ENCODE data around the gene C1QTNF8. TPM values are rescaled to one million over a fixed set of nuclear protein-coding genes. Genes with fewer than 3 reads are reported as not detected.

The C1QTNF8 gene
- total and polyA plus RNA-seq, 2 of the 13 experiments (the other 11 are each of a cell fraction or from before 2014, with no cell fraction given): 0.09 TPM; not detected in 1

DNA sequence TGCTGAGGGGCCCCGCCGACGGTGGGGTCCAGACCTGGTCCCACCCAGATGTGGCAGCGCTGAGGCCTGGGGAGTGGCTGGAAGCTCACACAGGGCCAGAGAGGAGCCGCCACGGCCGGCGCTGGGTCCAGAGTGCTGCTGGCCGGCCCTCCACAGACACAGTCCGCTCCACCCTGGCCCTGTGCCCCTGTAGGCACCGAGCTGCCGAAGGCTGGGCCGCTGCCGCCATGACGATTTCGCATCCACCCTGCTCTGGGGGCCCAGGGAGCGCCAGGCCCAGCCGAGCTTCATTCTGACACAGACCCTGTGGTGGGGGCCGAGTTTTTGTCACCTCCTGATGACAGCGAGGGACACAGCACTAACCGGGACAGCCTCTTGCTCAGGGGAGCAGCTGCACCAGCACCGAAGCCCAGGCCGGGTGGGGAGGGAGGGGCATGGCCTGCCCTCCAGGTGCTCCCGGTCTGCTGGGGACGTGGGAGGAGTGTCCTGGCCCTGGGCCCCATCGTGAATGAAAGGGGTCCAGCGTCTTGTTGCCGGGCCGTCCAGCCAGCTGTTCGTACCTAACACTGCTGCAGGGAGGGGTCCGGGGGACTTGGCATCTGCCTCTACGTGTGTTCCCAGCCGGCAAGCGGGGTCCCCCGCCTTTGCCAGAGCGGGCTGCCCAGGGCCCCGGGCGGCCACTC lies 50.6 kb downstream of the C1QTNF8 start:
- 0 out of 2 replicates have a peak, but pooled peaks have one; percentile 10 for TF ChIP-seq MTF2 (CRISPR knock-in tag; IDR thresholded peaks at IDR 0.05; ENCODE audit: borderline replicate concordance)
- TF ChIP-seq, protein P1, sequence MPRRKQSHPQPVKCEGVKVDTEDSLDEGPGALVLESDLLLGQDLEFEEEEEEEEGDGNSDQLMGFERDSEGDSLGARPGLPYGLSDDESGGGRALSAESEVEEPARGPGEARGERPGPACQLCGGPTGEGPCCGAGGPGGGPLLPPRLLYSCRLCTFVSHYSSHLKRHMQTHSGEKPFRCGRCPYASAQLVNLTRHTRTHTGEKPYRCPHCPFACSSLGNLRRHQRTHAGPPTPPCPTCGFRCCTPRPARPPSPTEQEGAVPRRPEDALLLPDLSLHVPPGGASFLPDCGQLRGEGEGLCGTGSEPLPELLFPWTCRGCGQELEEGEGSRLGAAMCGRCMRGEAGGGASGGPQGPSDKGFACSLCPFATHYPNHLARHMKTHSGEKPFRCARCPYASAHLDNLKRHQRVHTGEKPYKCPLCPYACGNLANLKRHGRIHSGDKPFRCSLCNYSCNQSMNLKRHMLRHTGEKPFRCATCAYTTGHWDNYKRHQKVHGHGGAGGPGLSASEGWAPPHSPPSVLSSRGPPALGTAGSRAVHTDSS (CRISPR knock-in tag; conservative IDR thresholded peaks at IDR 0.05): no peak
- intact Hi-C loops (cut with micrococcal nuclease; ENCODE audit: unreplicated experiment) (no loop called here), in situ Hi-C loops (cut with HindIII; ENCODE audit: extremely low pct_ligation_motif_present, low pct_unique_long_range_greater_than_20kb) (no loop called here)
- Histone ChIP-seq H3K27ac (ENCODE audit: extremely low read length, insufficient read depth, low read length) (no peak overlapping the region), H3K79me2 (ENCODE audit: insufficient read depth, low read length) (no peaks in the 10 kb centered on the region), H3K4me2 (ENCODE audit: low read depth, low read length) (no peak overlapping the region), H3K9ac (ENCODE audit: insufficient read depth, low read depth, low read length) (no peak overlapping the region), H3K36me3 (replicated peaks in 1 of 2; ENCODE audit: control insufficient read depth in 1 of 2, insufficient read depth in 2 of 2, low read length in 2 of 2) (no peaks in the 10 kb centered on the region), H3K4me1 (ENCODE audit: insufficient read depth, low read length) (peaks cover 18% of the 10 kb centered on the region), H3K27me3 (ENCODE audit: control insufficient read depth in 1 of 2, insufficient read depth in 2 of 2, low read length in 2 of 2) (peaks cover 15 to 56% of the 10 kb centered on the region in 2 experiments; a peak in 4 of 5 replicates), H2AFZ (ENCODE audit: low read length) (no peak overlapping the region), H3K4me3 (replicated peaks in 1 of 3; ENCODE audit: insufficient read depth in 1 of 3, low read depth in 2 of 3, low read length in 3 of 3) (no peak overlapping the region), H3K9me3 (ENCODE audit: low read length) (no peaks in the 10 kb centered on the region), H4K20me1 (ENCODE audit: insufficient read depth, low read length) (no peaks in the 10 kb centered on the region; the same call in 1 of the 2 replicates)
- DNase-seq (ENCODE audit: low spot score) (no peak), ATAC-seq (peak; percentile 17), FAIRE-seq (no peak)
- no TSS peak for BruUV-seq (replicated peaks)
- ChIA-PET CTCF (ENCODE audit: low intra/inter-chr PET ratio, low total read pairs) (no interaction called here), POLR2A (no interaction called here)
- WGBS (ENCODE audit: low lambda C conversion rate): no CpG with 5 or more reads among the region's 38 CpGs

DNA sequence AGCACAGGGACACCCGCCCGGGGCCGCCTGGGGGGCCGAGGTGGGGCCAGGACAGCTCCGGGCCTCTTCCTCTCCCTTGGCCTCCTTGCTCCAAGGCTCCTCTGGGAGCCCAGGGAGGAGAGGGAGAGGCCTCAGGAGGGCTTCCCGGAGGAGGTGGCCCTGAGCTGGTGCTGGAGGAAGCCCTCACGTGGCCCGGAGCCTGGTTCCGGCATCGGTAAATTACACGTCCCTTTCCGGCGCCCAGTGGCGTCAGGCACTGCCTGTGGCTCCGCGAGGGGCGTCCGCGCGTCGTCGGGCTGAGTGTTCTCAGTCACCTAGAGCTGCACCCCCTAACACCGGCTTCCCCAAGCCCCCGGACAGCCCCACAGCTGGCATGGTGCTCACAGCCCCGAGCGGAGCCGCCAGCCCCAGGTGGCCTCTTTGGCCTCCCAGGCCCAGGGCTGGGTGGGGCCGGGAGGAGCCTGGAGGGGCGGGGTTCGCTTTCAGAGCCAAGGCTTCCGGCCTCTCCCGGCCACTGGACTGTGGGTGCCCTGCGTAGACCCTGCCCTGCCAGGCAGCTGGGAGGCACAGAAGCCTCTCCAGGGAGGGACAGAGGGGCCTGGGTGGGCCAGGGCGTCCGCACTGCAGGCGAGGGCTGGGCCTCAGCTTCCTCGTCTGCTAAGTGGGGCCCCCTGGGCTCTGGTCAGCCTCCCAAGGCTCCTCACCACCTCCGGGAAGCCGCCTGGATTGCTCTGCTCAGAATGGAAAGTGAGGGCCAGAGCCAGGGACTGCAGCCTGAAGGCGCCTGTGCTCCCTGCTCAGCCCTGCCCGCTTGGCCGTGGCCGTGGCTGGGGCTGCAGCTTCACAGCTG lies 51.4 kb downstream of the C1QTNF8 start:
- no peak for FAIRE-seq
- no peaks in the 10 kb centered on the region for H4K20me1 ChIP-seq (ENCODE audit: insufficient read depth, low read length)
- no peaks in the 10 kb centered on the region for H3K9me3 ChIP-seq (ENCODE audit: low read length)
- in situ Hi-C loops (cut with HindIII; ENCODE audit: extremely low pct_ligation_motif_present, low pct_unique_long_range_greater_than_20kb) (no loop called here), intact Hi-C loops (cut with micrococcal nuclease; ENCODE audit: unreplicated experiment) (no loop called here)
- H3K9ac ChIP-seq (ENCODE audit: insufficient read depth, low read depth, low read length): no peak overlapping the region
- peak; percentile 53; the same call in 1 of the 2 replicates for TF ChIP-seq ZMYM3 (CRISPR knock-in tag; IDR thresholded peaks at IDR 0.05)
- TF ChIP-seq ZFP36 (IDR thresholded peaks at IDR 0.05; ENCODE audit: borderline replicate concordance, low read depth, low read length, partially characterized antibody): peak; percentile 64
- TF ChIP-seq, protein P2, sequence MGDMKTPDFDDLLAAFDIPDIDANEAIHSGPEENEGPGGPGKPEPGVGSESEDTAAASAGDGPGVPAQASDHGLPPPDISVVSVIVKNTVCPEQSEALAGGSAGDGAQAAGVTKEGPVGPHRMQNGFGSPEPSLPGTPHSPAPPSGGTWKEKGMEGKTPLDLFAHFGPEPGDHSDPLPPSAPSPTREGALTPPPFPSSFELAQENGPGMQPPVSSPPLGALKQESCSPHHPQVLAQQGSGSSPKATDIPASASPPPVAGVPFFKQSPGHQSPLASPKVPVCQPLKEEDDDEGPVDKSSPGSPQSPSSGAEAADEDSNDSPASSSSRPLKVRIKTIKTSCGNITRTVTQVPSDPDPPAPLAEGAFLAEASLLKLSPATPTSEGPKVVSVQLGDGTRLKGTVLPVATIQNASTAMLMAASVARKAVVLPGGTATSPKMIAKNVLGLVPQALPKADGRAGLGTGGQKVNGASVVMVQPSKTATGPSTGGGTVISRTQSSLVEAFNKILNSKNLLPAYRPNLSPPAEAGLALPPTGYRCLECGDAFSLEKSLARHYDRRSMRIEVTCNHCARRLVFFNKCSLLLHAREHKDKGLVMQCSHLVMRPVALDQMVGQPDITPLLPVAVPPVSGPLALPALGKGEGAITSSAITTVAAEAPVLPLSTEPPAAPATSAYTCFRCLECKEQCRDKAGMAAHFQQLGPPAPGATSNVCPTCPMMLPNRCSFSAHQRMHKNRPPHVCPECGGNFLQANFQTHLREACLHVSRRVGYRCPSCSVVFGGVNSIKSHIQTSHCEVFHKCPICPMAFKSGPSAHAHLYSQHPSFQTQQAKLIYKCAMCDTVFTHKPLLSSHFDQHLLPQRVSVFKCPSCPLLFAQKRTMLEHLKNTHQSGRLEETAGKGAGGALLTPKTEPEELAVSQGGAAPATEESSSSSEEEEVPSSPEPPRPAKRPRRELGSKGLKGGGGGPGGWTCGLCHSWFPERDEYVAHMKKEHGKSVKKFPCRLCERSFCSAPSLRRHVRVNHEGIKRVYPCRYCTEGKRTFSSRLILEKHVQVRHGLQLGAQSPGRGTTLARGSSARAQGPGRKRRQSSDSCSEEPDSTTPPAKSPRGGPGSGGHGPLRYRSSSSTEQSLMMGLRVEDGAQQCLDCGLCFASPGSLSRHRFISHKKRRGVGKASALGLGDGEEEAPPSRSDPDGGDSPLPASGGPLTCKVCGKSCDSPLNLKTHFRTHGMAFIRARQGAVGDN (CRISPR knock-in tag; IDR thresholded peaks at IDR 0.05): 0 out of 2 replicates have a peak, but pooled peaks have one; percentile 13
- TF ChIP-seq SALL2 (CRISPR knock-in tag; IDR thresholded peaks at IDR 0.05): no peak
- peak; percentile 27; the same call in 1 of the 2 replicates for TF ChIP-seq GABPB1 (CRISPR knock-in tag; IDR thresholded peaks at IDR 0.05)
- ATAC-seq: peak; percentile 8
- H3K4me1 ChIP-seq (ENCODE audit: insufficient read depth, low read length): peaks cover 18% of the 10 kb centered on the region
- POLR2A ChIA-PET: no interaction called here
- H3K4me3 ChIP-seq (replicated peaks in 1 of 3; ENCODE audit: insufficient read depth in 1 of 3, low read depth in 2 of 3, low read length in 3 of 3): no peak overlapping the region
- no peak overlapping the region for H3K4me2 ChIP-seq (ENCODE audit: low read depth, low read length)
- H2AFZ ChIP-seq (ENCODE audit: low read length): no peak overlapping the region
- no TSS peak for BruUV-seq (replicated peaks)
- H3K79me2 ChIP-seq (ENCODE audit: insufficient read depth, low read length): no peaks in the 10 kb centered on the region
- CTCF ChIA-PET (ENCODE audit: low intra/inter-chr PET ratio, low total read pairs): no interaction called here
- no peak for DNase-seq (ENCODE audit: low spot score)
- WGBS (ENCODE audit: low lambda C conversion rate): 0% methylated on average over 1 of the region's 43 CpGs
- peaks cover 9 to 51% of the 10 kb centered on the region in 2 experiments; a peak in 4 of 5 replicates for H3K27me3 ChIP-seq (ENCODE audit: control insufficient read depth in 1 of 2, insufficient read depth in 2 of 2, low read length in 2 of 2)
- H3K27ac ChIP-seq (ENCODE audit: extremely low read length, insufficient read depth, low read length): no peak overlapping the region
- H3K36me3 ChIP-seq (replicated peaks in 1 of 2; ENCODE audit: control insufficient read depth in 1 of 2, insufficient read depth in 2 of 2, low read length in 2 of 2): no peaks in the 10 kb centered on the region
